HG03460 (cell line): Measurements from ENCODE around the gene DOCK2.
"Not testable (repeated sequence)": the region's sequence is repeated elsewhere in the genome, so short reads cannot be mapped to it uniquely, and the experiment has no call there.

Experiments used
- ATAC-seq: cut with Tn5 transposase; IDR thresholded peaks from one replicate; pipeline ENCODE4 v1.9.1; 2021; ENCODE audit not compliant: unreplicated experiment

Gene DOCK2

DNA sequence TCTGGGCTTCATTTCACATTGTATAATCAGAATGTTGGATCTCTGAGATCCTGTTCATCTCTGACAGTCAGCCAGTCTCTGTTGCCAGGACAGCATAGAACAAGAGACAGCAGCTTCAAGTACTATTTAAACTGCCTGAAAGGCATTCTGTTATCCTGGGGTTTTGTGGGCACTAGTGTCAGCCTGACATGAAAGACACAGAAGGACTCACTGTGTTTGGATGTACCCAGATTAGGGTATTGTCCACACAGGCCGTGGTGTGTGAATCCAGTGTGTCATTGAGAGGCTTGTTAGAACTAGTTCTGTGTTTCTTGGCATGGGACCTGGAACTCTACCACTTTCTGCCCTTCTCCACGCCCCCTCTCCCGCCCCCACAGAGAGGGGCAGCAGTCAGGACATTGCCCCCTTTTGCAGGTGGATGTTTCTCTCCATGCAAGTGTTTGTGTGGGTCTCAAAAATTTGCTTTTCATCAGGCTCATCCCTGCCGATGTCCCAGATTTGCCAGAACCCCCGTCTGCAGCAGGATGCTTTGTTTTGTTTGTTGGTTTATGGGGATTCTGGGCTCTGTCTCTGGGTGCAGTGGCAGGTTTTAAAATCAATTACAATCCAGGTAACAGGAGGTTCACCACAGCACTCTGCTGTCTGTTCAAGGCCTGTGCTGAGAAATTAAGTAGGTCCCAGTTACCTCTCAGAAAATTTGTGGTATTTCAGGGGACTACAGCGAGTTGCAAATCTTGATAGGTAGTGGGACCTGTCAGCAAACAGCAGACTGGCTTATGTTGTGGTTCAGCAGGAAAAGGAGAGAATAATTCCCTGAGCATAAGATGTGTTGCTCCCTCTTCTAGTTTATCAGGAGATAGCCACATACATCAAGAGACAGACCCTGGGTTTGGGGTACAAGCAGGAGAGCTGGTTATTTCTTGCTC is 144.6 kb downstream of the DOCK2 start:
- ATAC-seq: no peak

- ATAC-seq: no peak
Observed at GRCh38 chr5:169785771-169786618, 148.9 kb downstream of the DOCK2 start.

DNA sequence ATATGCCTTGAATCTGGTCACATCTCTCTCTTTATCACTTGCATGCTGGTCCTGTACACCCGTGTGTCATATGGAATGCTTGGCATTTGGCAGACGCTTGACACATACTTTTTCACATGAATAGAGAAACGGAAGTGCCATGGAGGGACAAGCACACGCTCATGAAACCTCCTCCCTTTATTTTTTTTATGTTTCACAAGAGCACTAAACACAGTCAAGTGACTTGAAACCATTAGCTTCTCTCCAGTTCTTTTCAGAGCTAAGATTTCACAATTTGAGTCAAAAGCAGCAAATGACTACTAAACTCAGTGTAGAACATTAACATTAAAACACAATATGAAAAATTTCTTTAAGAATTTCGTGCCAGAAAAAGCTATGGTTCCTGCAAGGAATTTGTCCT is 151.1 kb downstream of the DOCK2 start:
- no peak for ATAC-seq

DNA sequence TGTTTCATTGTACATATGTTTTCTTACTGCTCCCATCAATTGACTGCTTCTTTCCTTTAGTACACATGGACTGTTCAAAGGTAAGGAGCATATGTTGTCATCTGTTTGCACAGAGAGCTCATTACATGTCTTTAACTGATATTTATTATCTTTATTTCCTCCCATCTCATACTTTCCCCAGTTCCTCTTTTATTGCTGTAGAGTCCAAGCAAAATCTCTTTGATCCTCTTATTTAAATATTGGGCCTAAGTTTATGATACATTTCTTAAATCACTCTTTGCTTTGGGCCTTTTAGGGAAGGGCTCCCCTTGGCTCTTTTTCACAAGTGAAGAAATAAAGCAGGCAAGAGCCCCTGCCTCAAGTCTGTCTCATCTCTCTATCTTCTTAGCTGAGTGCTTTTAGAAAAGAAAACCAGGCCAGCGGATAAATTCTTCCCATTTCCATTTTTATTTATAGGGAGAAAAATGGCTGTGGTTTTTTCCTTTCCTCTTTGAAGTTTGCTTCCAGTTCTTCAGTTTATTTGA is 152.4 kb downstream of the DOCK2 start:
- no peak for ATAC-seq

DNA sequence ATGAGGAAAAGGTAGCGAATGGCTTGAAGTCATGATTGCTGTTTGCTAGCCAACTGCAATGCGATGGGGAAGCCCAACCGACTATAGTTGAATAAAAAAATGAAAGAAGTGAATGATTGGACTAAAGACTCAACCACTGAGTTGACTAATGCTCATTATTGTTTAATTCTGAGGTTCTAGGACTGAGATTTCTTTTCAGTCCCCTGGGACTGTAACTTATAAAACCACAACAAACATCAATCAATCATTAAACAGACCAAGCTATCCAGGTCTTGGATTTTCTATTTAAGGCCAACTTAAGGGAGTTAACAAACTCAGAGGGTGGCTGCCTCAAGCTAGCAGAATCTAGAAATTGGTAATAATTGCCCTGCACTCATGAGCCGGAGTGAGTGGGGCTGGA is 154.2 kb downstream of the DOCK2 start:
- no peak for ATAC-seq

- ATAC-seq: no peak
Observed at GRCh38 chr5:169795338-169795737, 158.3 kb downstream of the DOCK2 start.

- ATAC-seq: no peak
Observed at GRCh38 chr5:169796731-169797130, 159.7 kb downstream of the DOCK2 start.

GRCh38 chr5:169797577-169797976 is 160.5 kb downstream of the DOCK2 start:
- ATAC-seq: no peak

GRCh38 chr5:169798438-169798837 is 161.4 kb downstream of the DOCK2 start:
- ATAC-seq: no peak

- ATAC-seq: no peak
Observed at GRCh38 chr5:169798906-169799660, 162.0 kb downstream of the DOCK2 start.

GRCh38 chr5:169801324-169801777 is 164.3 kb downstream of the DOCK2 start:
- no peak for ATAC-seq

GRCh38 chr5:169801781-169802180 is 164.7 kb downstream of the DOCK2 start:
- ATAC-seq: no peak

DNA sequence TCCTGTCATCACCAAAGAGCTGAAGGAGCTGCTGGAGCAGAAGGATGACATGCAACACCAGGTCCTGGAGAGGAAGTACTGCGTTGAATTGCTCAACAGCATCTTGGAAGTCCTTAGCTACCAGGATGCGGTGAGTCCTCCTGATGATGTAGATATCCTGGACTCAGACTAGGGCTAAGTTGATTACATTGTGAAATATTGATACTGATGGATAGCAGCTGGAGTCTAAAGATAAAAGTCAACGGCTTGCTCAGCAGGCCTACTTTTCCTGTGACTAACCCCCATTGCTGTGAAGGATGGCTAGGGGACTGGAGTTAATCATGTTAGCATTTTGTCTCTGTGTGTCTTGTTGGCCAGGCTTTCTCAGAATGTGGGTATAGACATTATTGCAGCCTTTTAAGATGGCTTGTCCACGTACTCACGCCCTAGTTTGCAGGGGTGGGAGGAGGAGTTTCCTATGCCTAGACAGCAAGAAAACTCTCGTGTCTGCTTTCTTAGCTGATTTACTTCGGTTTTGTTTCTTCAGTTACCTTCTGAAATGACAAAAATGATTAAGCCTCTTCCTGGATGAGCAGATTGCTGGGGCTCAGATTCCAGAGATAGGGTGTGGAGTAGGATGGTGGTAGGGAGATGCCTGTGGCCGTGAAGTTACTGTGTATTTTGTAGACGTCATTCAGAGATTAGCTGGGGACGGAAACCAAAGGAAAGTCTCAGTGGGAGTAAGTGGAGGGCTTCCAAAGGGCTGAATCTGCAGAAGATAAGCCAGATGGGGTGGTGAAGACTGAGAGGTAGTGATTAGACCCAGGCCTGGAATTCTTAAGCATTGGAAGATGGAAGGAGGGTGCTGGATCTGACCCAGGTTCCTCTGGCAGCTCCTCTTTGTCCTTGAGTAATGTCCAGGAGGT is 166.3 kb downstream of the DOCK2 start:
- ATAC-seq: no peak

GRCh38 chr5:169804861-169805260 is 167.8 kb downstream of the DOCK2 start:
- no peak for ATAC-seq

DNA sequence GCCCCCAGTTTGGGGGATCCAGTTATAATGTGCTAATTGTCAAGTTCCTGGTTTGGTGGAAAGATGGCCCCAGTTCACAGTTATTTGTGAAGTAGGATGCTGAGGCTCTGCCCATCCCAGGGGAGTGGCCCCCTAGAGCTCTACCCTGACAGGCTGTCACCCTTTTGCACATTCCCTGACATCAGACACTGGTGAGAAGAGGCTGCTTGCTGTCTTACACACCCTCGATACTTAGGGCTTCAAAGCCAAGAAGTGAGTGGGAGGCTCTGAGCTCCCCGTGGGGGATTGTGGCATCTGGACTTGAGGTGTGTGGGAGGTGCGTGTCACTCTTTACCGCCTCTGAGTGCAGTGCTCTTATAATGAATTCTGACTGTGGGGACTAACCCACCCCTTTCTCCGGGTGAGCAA is 168.5 kb downstream of the DOCK2 start:
- peak; percentile 84 for ATAC-seq

GRCh38 chr5:169805937-169806700 is 169.0 kb downstream of the DOCK2 start:
- peak; percentile 45 for ATAC-seq

DNA sequence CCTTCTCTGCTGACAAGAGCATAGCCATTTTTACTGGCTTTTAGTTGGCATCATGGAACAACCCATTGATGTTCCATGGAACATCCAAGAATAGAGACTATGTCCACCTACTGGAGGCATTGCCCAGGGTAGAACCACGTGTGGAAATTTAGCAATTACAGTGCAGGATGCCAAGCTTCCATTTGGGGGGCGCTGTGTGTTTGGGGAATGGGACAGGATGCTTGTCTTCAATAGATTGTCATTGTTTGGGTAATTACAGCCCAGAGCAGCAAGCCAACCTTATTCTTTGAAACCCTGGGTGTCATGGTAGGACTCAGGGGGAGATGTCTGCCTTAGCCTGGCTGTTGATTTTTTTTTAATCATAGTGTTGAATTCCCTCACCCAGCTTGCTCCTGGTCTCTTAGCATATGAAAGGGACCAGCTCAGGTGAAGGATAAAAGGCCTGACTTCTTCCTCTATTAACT is 171.1 kb downstream of the DOCK2 start:
- no peak for ATAC-seq

- not testable (repeated sequence) for ATAC-seq
Observed at GRCh38 chr5:169808880-169809279, 171.8 kb downstream of the DOCK2 start.

- ATAC-seq: no peak
Observed at GRCh38 chr5:169809281-169809680, 172.2 kb downstream of the DOCK2 start.
